Fibroblast of upper back skin (primary cell): ENCODE data around the gene TMEM269.
"Not testable (repeated sequence)": the region's sequence is repeated elsewhere in the genome, so short reads cannot be mapped to it uniquely, and the experiment has no call there.

ENCODE experiments used
- DNase-seq: peaks from one replicate; pipeline ENCODE4 v3.0.0-alpha.2; 2013

Gene TMEM269

DNA sequence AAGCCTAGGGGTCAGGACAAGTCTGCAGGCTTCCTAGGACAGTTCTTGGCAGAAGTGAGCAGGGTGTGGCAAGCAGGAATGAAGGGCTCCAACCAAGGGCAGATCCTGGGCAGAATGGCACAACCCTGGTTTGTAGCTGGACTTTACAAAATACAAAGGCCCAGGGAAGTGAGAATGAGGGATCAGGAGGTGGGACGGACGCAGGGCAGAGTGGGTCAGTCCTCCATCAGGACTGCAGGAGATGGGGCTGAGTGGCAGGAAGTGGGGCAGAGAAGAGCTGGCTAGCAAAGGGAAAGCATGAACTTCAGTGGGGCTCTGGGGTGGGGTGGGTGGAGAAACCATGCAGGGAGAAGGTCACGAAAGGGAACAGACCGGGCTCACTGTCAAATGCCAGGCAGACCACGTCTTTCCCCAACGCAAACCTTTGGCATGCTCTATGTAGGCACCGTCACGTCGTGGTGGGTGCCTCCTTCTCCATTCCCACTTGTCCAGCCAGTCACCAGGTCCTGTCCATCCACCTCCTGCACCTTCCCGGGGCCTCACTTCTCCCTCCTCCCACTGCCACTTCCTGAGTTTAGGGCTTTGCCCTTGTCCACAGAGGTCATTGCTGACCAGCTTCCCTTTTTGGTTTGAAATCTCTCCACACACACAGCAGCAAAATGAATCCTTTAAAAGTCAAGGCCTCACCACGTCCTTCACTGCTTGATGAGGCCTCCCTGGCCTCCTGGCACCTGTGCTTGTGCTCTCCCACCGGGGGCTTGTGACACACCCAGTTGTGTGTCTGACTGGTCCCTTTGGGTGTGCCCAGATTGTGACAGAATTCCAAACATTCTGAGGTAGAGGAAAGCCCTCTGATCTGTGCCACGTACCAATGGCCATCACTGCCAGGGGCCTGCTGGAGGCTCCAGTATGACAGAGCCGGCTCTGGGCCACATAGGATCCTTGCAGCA, 36.1 kb upstream of the TMEM269 start:
- no peak for DNase-seq

- no peak for DNase-seq
These were observed 34.8 kb upstream of the TMEM269 start for GRCh38 chr1:42750041-42750440.

- DNase-seq: not testable (repeated sequence)
These were observed 33.2 kb upstream of the TMEM269 start for GRCh38 chr1:42751511-42752070.

DNA sequence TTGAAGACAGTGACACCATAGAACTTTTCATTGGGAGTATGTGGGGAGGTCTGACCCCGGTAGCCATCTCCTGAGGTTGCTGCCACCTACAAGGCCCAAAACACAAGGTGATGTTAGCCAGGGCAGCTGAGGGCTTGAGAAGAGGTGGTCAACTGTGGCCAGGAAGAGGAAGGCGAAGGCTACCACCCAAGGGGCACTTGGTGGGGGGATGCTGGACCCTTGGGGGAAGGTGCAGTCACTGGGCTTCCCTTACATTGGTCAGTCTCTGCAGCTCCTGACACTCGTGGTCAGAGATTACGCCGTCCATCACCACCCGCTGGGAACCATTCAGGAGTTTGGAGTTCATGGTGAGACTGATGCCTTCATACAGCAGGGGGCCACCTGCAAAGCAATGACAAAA, 32.5 kb upstream of the TMEM269 start:
- DNase-seq: no peak

- DNase-seq: peak; percentile 39
These were observed 31.7 kb upstream of the TMEM269 start for GRCh38 chr1:42753070-42753469.

DNA sequence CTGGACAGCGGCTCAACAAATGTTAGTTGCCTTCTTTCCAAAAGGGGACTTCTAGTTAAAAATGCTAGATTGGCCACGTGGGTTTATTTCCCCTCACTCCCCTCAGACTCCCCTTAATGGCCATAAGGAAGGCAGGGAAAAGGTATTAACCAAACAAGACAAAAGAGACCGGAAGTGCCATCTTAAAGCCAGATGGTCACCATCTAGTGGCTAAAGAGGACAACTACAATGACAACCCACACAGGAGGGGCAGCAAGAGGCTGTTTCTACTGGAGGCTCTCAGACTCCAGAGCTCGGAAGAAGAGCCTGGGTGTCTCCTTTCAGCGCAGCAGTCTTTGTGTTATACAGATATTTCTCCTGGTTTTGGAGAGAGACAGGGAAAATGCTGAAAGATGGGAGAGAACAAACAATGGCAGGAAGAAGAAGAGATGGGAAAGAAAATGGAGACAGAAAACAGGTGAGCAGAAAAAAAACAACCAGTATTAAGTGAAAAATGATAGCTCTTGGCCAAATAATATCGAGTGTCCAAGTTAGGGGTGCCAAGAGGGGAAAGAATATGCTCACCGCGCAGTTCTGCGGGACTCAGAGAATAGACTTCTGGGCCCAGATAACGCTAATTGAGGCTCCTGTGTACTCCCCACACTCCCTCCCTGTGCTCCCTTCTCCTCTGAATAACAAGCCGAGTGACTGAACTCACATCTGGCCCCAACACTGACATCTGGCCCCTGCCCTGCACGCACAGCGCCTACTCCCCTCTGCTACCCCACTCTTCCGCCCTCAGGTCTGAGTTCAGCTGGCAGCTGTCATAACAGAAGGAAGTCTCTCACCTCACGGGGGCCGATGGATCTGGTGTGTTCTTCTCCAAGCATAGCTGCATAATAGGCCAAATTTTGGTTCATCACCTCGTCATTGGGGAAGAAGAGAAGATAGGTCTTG, 27.6 kb upstream of the TMEM269 start:
- DNase-seq: peak; percentile 62

DNA sequence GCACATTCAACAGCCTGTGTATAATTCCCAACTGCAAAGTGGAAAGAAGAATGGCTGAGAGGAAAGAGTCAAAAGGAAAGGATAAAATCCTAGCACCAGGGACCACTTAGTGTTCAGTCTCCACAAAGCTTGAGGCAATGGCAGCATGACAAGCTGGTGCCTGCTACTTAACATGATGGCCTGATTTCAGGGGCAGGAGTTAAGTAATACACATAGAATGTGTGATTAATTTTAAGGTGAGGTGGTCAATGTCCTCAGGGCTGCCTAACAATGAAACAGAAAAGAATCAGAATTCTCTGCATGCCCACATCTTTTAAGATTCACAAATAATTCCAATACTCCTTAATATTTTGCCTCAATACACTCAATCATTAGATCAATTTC, 26.9 kb upstream of the TMEM269 start:
- DNase-seq: no peak

DNA sequence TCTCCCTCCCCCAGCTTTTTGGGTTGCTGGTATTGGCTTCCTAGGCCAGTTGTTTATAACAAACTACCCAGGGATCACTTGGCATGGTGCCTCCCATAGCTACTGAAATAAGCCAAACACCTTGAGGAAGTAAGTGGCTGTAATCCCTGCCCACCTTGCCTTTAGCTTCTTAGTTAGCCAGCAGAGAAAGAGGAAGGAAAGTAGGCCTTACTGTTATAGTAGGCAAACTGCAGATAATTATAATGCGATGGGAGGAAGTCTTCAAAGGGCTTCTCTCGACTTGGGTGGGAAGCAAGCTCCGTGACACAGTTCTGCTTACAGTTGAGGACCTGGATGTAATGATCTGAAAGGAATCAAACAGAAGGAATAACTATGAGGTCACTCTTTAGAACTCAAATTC, 26.1 kb upstream of the TMEM269 start:
- DNase-seq: no peak

DNA sequence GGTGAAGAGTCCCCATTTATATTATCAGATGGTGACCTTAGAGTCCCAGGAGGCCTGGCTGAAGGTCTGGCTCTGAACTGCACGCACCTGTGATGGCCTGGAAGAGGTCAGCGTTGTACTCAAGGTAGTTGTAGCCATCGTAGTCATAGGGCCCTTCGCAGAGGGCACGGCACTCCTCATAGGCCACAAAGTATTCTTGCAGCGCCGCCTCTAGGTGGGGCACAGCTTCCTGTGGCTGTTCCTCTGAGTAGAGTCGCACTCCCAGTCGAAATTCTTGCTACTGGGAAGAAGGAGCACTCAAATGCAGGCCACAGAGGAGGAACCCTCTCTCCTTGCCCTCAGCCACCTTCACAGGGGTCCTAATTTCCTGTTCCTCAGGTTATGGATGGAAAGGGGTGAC, 25.7 kb upstream of the TMEM269 start:
- no peak for DNase-seq

GRCh38 chr1:42761567-42761966, 23.2 kb upstream of the TMEM269 start:
- DNase-seq: no peak

GRCh38 chr1:42762269-42762668, 22.5 kb upstream of the TMEM269 start:
- no peak for DNase-seq

DNA sequence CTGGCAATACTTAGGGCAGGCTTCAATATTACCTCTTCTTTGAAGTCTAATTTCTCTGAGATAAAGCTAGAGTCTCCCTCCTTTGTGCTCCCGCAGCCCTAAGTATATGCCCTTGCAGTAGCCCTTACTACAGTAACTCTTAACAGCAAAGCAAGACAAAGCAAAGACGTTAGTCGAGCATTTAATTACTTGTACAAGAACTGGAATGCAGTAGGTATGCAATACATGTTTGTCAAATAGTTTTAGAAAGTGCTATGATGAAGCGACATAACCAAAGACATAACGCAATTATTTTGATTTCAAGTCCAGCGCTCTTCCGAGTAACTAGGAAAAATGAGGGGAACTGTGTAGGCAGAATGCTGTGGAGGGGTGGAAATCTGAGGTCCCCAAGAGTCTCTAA, 19.5 kb upstream of the TMEM269 start:
- peak; percentile 24 for DNase-seq

GRCh38 chr1:42765832-42766740, 18.7 kb upstream of the TMEM269 start:
- DNase-seq: peak; percentile 85

- peak; percentile 99 for DNase-seq
These were observed 17.9 kb upstream of the TMEM269 start, which contains the start of the genes C1orf50 and P3H1 for GRCh38 chr1:42766741-42767509. Gene C1orf50, plus strand, starts transcription at chr1:42767249. Its CDS starts 63 bp downstream, at chr1:42767312. Gene P3H1, minus strand, starts transcription at chr1:42767028. Its CDS starts 57 bp downstream, at chr1:42766971.

- no peak for DNase-seq
These were observed 17.2 kb upstream of the TMEM269 start for GRCh38 chr1:42767510-42768000.

GRCh38 chr1:42768172-42768571, 16.6 kb upstream of the TMEM269 start:
- DNase-seq: no peak

DNA sequence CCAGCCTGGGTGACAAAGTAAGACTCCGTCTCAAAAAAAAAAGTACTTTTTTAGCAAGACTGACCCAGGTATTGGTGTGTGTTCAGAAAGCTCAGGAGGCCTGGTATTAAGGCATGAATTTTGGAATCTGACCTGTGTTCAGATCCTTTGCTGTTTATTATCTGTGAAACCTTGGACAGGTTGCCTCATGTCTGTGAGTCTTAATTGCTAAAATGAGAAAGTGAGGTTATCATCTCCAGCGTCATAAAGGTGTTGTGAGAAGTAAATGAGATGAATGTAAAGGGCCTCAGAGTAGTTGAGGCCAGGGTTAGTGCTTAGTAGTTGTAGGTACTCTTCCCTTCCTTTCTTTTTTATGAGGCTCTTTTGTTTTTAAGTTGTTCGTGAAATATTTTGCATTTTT, 15.0 kb upstream of the TMEM269 start:
- DNase-seq: no peak

DNA sequence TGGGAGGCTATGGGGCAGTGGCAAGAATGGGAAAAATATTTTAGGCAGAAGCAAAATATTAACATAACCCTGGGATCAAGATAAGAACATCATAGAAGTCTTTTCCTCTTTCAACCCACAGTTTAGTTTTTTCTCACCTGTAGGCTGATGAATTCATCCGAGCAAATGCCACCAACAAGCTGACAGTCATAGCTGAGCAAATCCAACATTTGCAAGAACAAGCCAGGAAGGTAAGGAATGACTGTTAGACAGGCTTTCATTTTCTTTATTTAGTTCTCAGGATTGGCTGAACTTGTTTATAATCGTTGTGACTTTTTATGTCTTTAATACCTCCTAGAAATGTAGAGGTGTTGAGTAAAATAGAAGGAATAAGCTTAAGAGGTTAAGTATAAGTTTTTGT, 11.4 kb upstream of the TMEM269 start:
- DNase-seq: no peak

GRCh38 chr1:42774928-42775526, 9.8 kb upstream of the TMEM269 start:
- no peak for DNase-seq

DNA sequence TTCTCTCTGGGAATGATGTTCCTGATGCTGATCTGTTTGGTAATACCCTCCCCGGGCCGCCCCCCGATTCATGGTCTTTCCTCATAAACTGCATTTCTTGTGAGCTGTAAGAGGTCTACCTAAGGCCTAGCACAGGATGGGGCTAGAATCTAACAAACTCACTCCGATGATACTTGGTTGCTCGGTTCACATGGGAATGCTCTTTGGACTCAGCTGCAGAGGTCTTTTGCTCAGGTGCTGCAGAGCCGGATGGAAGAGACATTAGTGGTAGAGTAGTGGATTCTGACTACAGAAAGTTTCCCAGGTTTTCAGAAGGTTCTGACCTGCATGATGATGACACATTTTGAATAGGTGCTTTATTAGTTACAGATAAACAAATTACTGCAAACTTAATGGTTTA, 8.3 kb upstream of the TMEM269 start:
- no peak for DNase-seq

DNA sequence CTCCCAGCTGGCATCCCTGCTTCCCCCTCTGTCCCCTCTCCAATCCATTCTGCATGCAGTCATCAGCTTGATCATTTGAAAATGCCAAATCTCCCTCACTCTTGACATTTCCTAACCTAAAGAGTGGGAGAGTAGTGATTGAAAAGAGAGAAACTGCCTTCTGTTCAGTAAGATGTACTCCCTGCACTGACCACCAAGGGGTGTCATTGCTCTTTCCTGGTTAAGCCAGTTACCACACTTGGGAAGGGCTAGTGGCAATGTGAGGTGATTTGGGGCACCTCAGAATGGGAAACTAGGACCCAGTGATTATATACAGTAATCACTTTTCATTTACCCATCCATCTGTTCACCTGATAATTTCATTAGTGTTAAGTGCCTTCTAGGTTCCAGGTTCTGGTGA, 6.9 kb upstream of the TMEM269 start:
- peak; percentile 31 for DNase-seq
